NOMO-1 treated with dmso at 0.1 percent for 144 hours (cell line): ENCODE data around the gene DAPK1.
"Not testable (repeated sequence)": the region's sequence is repeated elsewhere in the genome, so short reads cannot be mapped to it uniquely, and the experiment has no call there.

ENCODE experiments used
- DNase-seq: peaks from one replicate; lab custom pipeline; 2025; ENCODE audit not compliant: unreplicated experiment; lab: John Stamatoyannopoulos, UW

DAPK1 gene

DNA sequence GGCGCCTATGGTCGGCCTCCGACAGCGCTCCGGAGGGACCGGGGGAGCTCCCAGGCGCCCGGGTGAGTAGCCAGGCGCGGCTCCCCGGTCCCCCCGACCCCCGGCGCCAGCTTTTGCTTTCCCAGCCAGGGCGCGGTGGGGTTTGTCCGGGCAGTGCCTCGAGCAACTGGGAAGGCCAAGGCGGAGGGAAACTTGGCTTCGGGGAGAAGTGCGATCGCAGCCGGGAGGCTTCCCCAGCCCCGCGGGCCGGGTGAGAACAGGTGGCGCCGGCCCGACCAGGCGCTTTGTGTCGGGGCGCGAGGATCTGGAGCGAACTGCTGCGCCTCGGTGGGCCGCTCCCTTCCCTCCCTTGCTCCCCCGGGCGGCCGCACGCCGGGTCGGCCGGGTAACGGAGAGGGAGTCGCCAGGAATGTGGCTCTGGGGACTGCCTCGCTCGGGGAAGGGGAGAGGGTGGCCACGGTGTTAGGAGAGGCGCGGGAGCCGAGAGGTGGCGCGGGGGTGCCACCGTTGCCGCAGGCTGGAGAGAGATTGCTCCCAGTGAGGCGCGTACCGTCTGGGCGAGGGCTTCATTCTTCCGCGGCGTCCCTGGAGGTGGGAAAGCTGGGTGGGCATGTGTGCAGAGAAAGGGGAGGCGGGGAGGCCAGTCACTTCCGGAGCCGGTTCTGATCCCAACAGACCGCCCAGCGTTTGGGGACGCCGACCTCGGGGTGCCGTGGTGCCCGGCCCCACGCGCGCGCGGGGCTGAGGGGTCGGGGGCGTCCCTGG, 561 bp downstream of the DAPK1 start:
- no peak for DNase-seq

DNA sequence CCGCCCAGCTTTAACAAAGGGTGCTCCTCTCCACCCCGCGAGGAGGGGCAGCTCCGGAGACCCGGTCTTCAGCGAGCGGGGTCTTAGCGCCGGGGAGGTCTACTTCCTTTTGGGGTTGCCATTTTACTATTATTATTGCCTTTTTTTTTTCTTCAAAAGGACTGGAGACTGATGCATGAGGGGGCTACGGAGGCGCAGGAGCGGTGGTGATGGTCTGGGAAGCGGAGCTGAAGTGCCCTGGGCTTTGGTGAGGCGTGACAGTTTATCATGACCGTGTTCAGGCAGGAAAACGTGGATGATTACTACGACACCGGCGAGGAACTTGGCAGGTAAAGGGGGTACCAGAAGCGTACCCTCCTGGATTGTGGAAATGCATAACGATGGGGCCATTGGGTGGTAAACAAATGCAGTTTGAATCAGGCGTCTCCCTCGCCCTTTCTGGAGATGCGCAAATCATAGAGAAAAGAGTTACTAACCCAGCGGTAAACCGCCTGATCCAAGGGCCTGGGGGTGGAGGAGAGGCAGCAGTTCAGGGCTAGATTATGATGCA, 1.2 kb downstream of the DAPK1 start:
- no peak for DNase-seq

DNA sequence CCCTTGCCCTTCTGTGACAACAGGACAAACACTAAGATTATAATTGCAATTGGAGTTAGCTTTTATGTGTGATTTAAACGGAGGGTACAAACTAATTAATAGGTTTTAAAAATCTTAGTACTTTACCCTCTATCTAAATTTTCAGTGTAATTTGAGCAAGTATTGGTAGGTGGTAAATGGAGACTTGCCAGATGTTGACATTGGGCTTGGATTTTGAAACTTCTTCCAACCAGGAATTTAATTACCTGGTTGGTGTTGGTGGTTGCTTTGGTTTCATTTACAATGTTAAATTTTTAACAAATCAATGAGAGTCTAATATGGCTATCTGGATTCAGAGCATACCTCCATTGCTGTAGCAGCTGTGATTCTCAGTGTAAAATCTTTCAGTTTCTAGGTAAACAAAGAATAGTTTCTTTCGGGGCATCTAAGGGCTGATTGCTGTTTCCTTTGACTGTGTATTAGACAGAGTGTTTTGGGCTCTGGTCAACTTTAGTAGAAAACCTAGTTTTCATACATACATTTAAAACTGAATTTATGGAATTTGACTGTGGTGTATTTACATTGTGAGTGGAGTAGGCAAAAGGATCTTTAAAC, 1.9 kb downstream of the DAPK1 start:
- no peak for DNase-seq

DNA sequence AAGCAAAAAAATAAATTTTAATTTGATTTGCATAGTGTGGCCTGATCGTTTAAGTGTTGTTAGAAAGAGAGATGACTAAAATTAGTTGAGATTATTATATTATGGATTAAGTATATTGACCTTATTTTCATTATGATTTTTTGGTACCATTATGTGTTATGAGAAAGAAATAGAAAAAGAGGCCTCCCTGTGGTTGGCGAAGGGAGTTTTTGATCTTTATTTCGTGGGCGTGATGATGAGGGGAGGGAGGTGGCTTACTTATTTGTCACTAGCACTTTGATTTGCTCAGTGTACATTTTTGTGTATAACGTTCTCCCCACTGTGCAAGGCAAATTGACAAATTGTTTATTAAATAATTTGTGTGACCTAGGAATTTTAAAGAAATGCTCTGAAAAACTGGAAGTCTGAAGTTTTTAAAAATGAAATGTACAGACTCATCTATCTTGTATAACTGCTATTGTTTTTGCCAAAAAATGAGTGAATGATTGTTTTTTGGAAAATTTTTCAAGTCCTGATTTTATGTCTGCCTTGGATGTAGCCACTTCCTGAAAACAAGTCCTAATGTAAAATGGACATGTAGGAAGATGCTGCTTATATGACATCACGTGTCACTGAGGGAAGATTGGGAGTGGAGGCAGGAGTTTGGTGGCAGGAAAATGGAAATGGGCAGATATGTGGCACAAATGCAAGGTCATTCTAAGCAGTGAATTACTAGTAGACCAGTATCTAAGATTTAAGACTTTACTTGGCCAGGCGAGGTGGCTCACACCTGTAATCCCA, 3.0 kb downstream of the DAPK1 start:
- no peak for DNase-seq

DNA sequence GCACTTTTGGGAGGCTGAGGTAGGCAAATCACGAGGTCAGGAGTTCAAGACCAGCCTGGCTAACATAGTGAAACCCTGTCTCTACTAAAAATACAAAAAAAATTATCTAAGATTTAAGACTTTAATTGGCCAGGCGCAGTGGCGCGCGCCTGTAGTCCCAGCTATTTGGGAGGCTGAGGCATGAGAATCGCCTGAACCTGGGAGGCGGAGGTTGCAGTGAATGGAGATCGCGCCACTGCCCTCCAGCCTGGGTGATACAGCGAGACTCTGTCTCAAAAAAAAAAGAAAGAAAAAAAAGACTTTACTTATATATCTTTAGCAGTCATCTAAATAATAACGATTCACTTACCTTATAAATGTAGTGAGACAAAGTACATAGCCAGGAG, 3.6 kb downstream of the DAPK1 start:
- not testable (repeated sequence) for DNase-seq

DNA sequence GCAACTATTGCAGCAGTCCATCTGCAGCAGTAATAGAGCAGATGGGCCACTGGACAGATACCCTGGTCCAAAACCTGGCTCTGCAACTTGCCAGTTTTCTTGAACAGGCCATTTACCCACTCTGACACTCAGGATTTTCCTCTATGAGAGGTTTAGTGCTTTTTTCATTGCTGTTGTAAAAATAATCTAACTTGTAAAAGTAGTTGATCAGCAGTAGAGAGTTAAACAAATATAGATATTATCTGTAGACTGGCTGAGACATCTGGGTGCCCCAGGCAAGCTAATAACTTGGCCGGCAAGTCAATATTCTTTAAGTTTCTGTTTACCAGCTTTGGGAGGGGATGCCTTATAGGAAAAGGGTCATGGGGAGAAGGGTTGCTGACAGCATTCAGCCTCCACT, 4.1 kb downstream of the DAPK1 start:
- DNase-seq: no peak

DNA sequence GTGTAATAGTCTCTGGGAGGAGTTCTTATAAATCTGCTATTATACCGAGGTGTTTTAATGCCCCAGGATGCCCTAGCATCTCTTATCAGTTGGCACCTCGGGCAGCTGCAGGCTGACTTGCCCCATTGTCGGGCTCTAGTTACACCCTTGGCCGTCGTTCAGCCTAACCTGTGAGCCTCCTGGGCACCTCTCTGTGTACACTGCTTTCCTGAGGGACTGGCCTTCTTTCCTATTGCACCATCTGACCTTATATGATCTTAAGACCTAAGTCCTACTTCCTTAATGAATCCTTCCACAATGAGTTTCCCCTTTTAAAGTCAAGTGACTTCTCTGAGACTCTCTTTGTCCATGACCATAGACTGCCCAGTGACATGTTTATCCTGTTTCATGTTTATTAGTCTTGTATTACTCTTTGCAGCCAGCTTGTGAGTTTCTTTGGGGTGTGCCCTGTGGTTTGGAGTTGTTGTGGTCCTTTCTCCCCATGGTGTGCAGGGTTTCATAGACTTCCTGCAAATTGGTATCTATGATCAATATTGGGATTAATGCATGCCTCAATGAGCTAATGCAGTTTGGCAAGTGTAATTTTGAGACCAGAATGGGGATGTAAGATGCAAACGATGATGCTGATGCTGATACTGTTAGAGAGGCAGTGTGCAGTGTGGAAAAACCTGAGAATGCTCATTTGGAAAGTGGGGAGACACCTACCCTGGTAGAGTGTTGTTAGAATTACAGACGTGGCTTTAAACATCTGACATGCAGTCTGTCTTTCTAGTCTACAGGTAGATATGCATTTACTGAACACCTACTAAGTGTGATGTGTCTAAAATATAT, 4.9 kb downstream of the DAPK1 start:
- peak; percentile 26 for DNase-seq

DNA sequence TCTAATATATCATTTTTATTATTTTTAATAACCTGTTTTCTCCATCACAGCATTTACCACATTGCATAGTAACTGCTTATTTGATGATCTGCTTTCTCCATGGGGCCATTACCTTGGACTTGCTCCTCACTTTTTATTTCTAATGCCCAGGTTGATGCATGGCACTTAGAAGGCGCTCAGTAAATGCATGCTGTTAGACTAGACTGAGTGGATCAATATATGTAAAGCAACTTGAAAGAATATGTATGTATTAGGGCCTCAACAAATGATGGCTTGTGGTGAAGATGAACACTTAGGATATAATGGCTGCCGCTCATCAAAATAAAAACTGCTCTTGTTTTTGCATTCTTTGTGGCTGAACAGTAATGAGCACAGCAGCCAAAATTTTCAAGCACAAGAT, 5.8 kb downstream of the DAPK1 start:
- no peak for DNase-seq

DNA sequence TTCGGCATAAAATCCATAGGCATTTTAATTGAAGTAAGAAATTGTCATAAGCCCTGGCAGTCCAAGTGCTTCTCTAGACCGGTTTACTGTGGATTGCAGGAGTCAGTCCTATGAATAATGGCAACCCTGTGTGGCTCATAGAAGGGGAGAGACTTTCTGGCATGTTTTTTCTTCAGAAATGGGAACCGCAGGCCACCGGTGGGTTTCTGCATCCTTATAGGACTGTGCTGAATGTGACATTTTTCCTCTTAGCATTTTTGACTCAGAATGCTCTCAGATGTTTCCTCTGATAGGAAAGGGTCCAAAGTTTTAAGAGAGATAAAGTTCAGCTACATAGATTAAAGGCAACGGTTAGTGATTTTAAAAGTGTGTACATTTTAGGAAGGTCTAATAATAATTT, 6.3 kb downstream of the DAPK1 start:
- DNase-seq: no peak

DNA sequence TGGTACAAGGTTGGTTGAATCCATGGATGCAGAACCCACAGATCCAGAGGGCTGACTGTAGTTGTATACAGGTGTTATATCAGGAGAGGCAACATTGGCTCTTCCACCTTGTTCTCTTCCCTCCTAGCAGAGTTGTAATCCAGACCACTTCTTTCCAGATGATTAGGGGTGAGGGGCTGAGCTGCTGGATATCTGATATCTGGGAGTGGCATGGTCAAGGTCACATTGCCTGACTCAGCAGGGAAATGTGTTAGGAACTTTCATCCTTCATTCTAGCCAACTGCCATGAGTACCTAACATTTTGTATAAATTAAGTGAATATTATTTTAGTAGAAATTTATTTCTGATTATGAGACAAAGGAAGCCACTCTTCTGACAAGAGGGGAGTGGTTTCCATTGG, 7.3 kb downstream of the DAPK1 start:
- DNase-seq: no peak

DNA sequence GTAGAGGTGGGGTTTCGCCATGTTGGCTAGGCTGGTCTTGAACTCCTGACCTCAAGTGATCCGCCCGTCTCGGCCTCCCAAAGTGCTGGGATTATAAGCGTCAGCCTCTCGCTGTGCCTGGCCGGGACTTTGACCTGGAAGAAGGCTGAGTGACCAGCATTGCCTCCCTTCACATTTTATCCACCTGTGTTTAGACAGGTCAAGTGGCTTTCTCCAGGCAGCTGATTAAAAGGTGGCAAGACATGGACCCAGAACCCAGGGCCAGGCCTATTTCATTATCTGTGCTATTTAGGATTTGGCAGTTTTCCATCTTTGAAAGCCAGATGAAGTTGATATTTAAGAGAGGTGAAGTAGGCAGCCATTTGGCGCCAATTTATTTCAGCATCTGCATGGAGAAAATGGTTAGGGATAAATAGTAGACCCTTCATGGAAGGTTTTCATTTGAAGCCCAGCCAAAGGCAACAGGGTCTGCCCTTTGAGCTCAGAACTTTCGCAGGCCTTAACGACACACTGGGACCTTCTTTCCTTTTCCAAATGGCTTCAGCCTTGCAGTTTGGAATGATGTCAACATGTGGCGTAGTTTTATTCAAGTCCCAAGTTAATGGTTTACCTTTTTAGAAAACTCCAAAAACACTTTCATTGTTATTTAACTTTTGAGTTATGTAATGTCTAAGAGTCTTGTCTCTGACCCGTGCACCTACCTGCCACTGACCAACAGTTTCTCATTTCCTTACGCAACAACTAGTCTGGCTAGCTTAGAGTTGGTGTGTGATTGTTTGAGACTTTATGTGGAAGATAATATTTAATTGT, 8.4 kb downstream of the DAPK1 start:
- no peak for DNase-seq

DNA sequence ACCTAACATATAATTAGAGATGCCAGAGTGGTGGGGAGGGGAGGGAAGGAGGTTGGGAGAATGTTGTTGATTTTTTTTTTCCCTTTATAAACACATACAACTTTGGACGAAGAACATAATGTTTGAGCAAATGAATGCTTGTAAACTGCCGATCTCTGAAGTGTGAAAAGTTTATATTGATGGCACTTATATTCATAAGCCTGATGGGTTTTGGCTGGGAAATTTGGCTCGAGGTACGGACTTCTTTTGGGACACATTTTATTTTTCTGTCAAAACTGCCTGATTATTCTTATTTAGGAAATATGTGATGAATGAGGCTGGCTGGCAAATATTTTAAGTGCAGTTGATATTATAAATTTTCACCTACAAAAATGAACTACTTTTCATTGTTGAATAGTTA, 9.9 kb downstream of the DAPK1 start:
- DNase-seq: no peak

DNA sequence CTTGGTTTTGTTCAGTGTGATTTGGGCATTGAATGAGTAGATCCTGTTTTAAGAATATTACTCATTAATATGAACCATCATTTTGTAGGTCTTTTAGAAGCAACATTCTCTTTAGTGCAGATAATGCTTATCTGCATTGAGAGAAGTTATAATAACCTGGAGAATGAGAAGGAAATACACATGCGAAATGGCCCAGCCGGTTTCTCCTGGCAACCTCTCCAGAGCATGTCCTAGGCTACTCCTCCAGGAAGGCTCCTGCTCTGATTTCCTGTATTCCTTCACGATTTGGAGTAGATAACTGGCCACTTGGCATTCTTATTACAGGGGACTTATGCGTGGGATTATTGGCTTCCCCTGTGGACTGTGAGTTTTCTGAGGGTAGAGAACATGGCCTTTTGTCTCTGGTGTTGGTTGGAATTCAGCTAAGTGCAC, 12.6 kb downstream of the DAPK1 start:
- no peak for DNase-seq

DNA sequence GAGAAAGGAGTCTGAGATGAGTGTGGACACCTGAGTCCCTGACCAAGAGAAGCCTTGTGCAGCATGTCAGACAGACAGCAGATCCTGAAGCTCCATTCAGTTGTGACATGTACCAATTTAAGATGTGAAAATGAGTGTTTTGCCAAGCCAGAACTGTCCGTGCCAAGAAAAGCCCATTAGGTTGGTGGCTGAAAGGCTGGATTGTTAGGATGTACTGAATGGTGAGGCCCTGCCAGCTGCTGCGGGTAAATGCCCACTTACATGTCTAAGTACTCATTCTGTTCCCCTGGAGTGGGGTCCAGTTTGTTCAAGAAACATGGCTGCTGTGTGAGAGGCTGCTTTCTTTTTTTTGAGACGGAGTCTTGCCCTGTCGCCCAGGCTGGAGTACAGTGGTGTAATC, 14.6 kb downstream of the DAPK1 start:
- DNase-seq: no peak

DNA sequence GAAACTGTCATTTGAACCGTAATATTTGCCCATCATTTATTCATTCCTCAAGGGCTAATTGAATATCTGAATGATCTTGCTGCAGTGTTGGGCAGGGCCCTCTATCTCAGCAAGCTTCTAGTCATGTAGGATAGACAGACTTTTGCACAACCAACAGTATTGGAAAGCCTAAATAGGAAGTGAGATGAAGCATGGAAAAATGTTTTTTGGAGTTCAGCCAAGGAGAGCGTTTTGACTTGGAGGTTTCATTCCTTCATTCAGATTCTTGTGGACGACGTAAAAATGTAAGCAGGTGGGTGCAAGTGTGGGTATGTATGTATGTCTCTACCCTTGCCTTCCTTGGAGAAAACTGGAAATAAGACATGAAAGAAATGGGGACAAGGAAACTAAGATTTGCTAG, 15.5 kb downstream of the DAPK1 start:
- DNase-seq: no peak

DNA sequence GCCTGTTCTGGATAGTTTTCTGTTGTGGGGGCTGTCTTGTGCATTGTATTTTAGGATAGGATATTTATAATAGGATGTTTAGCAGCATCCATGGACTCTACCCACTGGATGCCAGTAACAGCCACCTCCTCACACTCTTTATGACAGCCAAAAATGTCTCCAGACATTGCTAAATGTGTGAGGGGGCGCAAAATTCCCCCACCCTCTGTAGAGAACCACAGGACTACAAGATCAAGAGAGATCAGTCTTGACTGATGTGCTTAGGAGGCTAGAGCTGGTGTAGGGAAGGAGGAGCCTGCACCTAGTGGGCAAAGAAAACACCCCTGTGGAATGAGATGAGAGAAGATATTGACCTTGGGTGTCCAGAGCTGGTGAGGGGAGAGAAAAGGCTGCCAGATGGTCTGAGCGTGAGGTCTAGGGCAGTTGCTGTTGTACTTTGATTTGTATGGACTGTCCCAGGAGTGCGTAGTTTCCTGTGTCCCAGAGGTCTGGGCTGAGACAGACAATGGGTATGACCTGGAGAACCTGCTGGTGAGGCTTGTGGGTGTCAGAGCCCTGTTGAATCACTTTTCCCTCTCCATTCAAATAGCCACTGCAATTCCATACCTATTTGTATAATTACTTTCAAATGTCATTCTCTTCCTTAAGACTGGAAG, 16.3 kb downstream of the DAPK1 start:
- DNase-seq: no peak

DNA sequence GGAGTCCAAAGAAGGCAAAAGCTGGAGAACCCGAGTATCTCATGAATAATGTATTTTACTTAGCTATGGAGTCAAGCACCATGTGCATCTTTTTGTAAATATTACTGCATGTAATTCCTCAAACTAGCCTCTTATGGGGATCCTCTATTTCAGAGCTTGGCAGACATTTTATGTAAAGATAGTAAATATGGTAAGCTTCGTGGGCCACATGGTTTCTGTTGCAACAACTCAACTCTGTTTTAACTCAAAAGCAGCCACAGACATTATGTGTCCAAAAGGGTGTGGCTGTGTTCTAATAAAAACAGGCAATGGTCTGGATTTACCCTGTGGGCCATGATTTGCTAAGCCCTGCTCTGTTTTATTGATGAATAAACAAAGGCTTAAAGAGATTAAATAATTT, 17.3 kb downstream of the DAPK1 start:
- DNase-seq: no peak

DNA sequence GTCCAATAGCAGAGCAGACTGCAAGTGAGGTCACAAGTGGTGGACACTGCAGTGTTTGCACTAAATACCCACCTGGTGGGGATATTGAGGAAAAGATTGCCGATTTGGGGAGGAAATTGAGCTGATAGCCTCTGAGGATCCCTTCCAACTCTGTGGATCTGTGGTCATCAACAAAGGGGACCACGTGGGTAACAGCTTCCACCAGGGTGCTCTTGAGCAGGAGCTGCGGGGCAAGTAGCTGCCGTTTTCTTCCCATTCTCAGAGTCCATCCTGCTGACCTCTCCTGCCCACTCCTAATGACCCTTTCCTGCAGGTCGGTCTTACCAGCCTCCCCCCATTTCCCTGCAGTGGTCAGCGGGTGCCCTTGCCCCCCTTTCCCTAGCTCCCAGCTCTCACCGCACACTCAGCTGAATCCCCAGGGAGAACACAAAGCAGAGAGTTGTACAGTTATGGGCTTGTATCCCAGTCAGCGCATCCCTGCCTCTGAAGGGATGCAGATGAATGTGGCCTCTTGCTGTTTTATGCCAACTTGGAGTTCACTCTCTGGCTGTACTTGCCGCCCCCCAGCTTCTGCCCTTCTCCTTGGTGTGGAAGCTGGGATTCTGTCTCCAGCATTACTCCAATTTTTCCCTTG, 18.0 kb downstream of the DAPK1 start:
- no peak for DNase-seq

DNA sequence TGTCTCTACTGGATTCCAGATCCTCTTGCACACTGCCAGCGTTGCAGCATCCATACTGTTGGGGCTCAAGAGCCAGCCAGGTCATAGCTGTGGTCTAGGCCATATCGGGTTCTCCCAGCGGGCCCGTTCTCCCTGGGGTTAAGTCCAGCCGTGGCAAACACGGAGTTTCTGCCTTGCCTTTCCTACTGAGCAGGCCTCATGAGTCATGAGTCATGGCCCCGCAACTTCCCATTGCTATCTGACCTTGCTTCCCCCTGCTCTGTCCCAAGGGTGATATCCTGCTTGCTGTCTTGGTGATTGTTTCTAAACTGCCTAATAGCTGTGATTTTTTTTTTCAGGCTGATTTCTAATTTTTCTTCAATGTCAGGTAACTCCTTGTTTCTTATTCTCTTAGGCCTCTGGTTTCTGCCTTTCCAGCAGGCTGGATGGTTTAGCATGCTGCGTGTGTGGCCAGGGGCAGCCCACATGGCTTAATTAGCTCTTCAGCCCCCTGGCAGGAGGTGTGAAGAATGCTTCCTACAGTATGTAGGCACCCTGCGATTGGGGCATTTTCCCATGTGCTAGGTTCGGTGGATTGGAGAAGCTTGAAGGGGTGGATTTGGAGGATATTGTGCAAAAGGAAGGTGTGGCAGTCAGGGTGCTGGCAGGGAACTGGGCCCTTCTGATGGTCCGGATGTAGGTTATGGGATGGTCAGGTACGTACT, 18.7 kb downstream of the DAPK1 start:
- peak; percentile 51 for DNase-seq
